ENCODE measurements around the gene RAP1GDS1.

RAP1GDS1 gene

DNA sequence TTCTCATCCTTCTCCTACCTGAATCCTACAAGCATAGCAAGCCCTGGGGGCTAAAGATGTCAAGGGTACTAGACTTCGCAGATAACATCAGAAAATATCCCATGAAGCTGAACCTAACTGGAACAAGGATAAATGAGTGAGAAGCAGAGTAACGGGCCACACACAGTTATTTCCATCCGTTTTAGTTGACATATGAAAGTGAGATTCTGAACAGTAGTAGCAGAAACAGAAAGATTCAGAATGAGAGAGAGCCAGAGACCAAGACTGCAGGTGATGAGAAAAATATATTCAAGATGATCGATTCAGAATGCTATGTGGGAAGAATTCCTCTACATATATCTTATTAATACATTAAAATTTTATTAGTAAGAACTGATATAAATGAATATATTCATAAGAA is 232.1 kb downstream of the RAP1GDS1 start:
- TF ChIP-seq CTCF (IDR thresholded peaks at IDR 0.05; ENCODE audit: insufficient read depth, low read length, missing control alignments): no peak
- no peak for DNase-seq (ENCODE audit: low read depth, low spot score)
- POLR2A ChIA-PET: no interaction called here
- H3K4me3 ChIP-seq (ENCODE audit: low read depth, low read length): no peak overlapping the region
- CTCF ChIA-PET: interaction anchor here (1.2 kb wide), 1 partner anchor 13 kb away, joined by 3 read pairs; no protein-coding TSS in a partner anchor

Data from AG04449 (cell line).